ENCODE measurements around the gene SLC22A15. TPM values are rescaled to one million over a fixed set of nuclear protein-coding genes. Genes with fewer than 3 reads are reported as not detected.
A peak's percentile ranks its signal among the peaks of the same experiment; 100 is the strongest.

SLC22A15 gene
- total RNA-seq, 1 experiment from 2014 or later: 0.16 TPM

DNA sequence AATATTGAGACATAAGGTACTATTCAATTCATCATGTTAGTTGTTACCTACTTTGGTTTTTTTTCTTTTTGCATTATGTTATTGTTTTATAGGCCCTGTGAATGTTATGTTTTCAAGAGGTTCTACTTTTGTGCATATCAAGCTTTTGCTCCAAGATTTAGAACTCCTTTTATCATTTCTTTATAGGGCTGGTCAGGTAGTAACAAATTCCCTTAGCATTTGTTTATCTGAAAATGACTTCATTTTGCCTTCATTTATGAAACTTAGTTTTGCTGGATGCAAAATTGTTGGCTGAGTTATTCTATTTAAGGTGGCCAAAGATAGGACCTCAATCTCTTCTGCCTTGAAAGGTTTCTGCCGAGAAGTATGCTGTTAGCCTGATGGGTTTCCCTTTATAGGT lies 113.6 kb downstream of the SLC22A15 start:
- intact Hi-C loops (cut with micrococcal nuclease; ENCODE audit: unreplicated experiment): no loop called here
- Histone ChIP-seq H3K4me3 (ENCODE audit: low read depth, low read length) (no peak overlapping the region), H3K27me3 (replicated peaks; ENCODE audit: control insufficient read depth, insufficient read depth, low read length) (no peaks in the 10 kb centered on the region), H3K9me3 (0 out of 2 replicates have a peak, but pooled peaks cover under 1% of the 10 kb centered on the region), H3K4me1 (no peaks in the 10 kb centered on the region), H3K36me3 (ENCODE audit: control insufficient read depth, insufficient read depth, low read length) (no peaks in the 10 kb centered on the region)
- CTCF ChIA-PET: no interaction called here
- Mint-ChIP-seq H3K27me3 (ENCODE audit: insufficient read depth, unreplicated experiment) (no peaks in the 10 kb centered on the region), H3K9me3 (ENCODE audit: unreplicated experiment) (peaks cover 23% of the 10 kb centered on the region), H3K4me1 (ENCODE audit: low read depth, unreplicated experiment) (peaks cover 4% of the 10 kb centered on the region), H3K4me3 (ENCODE audit: unreplicated experiment) (no peak overlapping the region), H3K27ac (ENCODE audit: unreplicated experiment) (no peak overlapping the region), H3K36me3 (ENCODE audit: insufficient read depth, unreplicated experiment) (no peaks in the 10 kb centered on the region)
- TF ChIP-seq, protein P1, sequence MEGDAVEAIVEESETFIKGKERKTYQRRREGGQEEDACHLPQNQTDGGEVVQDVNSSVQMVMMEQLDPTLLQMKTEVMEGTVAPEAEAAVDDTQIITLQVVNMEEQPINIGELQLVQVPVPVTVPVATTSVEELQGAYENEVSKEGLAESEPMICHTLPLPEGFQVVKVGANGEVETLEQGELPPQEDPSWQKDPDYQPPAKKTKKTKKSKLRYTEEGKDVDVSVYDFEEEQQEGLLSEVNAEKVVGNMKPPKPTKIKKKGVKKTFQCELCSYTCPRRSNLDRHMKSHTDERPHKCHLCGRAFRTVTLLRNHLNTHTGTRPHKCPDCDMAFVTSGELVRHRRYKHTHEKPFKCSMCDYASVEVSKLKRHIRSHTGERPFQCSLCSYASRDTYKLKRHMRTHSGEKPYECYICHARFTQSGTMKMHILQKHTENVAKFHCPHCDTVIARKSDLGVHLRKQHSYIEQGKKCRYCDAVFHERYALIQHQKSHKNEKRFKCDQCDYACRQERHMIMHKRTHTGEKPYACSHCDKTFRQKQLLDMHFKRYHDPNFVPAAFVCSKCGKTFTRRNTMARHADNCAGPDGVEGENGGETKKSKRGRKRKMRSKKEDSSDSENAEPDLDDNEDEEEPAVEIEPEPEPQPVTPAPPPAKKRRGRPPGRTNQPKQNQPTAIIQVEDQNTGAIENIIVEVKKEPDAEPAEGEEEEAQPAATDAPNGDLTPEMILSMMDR (IDR thresholded peaks at IDR 0.05; ENCODE audit: insufficient read depth in 1 of 2, low read depth in 1 of 2, low read length in 1 of 2, severe bottlenecking in 1 of 2, unreplicated experiment in 1 of 2): no peak
- BruUV-seq (replicated peaks): no TSS peak
- DNase-seq: no peak
- POLR2A ChIA-PET: no interaction called here

DNA sequence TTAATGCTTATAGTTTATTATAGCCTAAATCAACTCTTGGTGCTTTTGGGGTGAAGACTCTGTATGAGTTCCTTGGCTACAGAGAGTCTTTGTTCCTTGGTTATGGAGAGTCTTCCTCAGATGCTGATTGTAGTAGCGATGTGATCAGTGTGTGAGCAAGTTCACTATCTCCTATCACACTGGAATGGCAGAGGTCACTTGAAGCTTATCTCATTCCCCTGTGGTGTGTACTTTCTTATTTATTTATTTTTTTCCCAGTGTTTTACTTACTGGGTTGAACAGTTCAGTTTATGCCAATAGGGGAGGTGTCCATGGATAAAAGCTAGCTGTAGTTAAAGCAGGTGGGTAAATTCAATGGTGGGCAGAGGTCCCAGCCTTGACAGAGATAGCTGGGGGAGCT lies 114.8 kb downstream of the SLC22A15 start:
- peaks cover 23% of the 10 kb centered on the region for H3K9me3 Mint-ChIP-seq (ENCODE audit: unreplicated experiment)
- H3K4me1 Mint-ChIP-seq (ENCODE audit: low read depth, unreplicated experiment): peaks cover 4% of the 10 kb centered on the region
- no peaks in the 10 kb centered on the region for H3K36me3 Mint-ChIP-seq (ENCODE audit: insufficient read depth, unreplicated experiment)
- no peak overlapping the region for H3K4me3 Mint-ChIP-seq (ENCODE audit: unreplicated experiment)
- CTCF ChIA-PET: no interaction called here
- no peak overlapping the region for H3K27ac Mint-ChIP-seq (ENCODE audit: unreplicated experiment)
- TF ChIP-seq, protein P1 (IDR thresholded peaks at IDR 0.05; ENCODE audit: insufficient read depth in 1 of 2, low read depth in 1 of 2, low read length in 1 of 2, severe bottlenecking in 1 of 2, unreplicated experiment in 1 of 2): no peak
- BruUV-seq (replicated peaks): no TSS peak
- H3K27me3 ChIP-seq (replicated peaks; ENCODE audit: control insufficient read depth, insufficient read depth, low read length): no peaks in the 10 kb centered on the region
- H3K4me3 ChIP-seq (ENCODE audit: low read depth, low read length): no peak overlapping the region
- no peaks in the 10 kb centered on the region for H3K36me3 ChIP-seq (ENCODE audit: control insufficient read depth, insufficient read depth, low read length)
- POLR2A ChIA-PET: no interaction called here
- 0 out of 2 replicates have a peak, but pooled peaks cover 8% of the 10 kb centered on the region for H3K9me3 ChIP-seq
- H3K4me1 ChIP-seq: no peaks in the 10 kb centered on the region
- intact Hi-C loops (cut with micrococcal nuclease; ENCODE audit: unreplicated experiment): no loop called here
- no peak for DNase-seq
- no peaks in the 10 kb centered on the region for H3K27me3 Mint-ChIP-seq (ENCODE audit: insufficient read depth, unreplicated experiment)

DNA sequence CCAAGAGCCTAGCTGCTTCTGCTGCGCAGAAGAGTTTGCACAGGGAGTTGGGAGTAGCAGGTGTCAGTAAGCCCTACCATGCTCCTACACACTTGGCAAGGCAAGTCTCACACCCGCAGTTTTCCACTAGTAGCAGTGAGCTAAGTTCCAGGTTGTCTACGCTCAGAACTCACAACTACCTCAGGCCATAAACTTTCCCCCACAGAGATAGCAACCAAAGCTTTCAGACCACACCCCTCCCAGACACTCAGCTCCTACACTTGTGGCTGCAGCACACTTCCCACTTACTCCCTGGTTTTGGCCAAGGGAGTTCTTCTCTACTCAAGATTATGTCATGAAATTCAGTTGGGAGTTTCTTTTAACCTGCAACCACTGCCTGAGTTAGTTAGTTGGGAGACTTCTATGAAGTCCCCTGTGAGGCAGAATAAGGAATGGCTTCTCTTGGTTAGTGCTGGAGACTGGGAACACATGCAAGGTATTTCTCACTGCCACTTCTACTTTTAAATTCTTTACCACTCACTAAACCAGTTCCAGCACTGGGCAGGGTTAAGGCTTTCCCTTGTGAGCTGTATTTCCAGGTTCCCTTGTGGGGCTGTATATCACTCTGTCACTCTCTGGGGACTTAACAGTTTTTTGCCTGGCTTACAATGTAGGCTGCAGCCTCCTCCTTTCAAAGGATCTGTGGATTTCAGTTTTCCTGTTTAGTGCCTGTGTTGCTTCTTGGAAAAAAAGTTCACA lies 116.6 kb downstream of the SLC22A15 start:
- CTCF ChIA-PET: no interaction called here

More for the DNA sequence above, 116.6 kb downstream of the SLC22A15 start:
- BruUV-seq (replicated peaks): no TSS peak
- intact Hi-C loops (cut with micrococcal nuclease; ENCODE audit: unreplicated experiment): no loop called here
- TF ChIP-seq, protein P1 (IDR thresholded peaks at IDR 0.05; ENCODE audit: insufficient read depth in 1 of 2, low read depth in 1 of 2, low read length in 1 of 2, severe bottlenecking in 1 of 2, unreplicated experiment in 1 of 2): no peak
- H3K9me3 Mint-ChIP-seq (ENCODE audit: unreplicated experiment): peaks cover 31% of the 10 kb centered on the region
- no peak overlapping the region for H3K4me3 Mint-ChIP-seq (ENCODE audit: unreplicated experiment)
- no peaks in the 10 kb centered on the region for H3K36me3 Mint-ChIP-seq (ENCODE audit: insufficient read depth, unreplicated experiment)
- POLR2A ChIA-PET: no interaction called here
- H3K4me1 Mint-ChIP-seq (ENCODE audit: low read depth, unreplicated experiment): peaks cover 4% of the 10 kb centered on the region
- Histone ChIP-seq H3K4me1 (no peaks in the 10 kb centered on the region), H3K27me3 (replicated peaks; ENCODE audit: control insufficient read depth, insufficient read depth, low read length) (no peaks in the 10 kb centered on the region), H3K9me3 (0 out of 2 replicates have a peak, but pooled peaks cover 8% of the 10 kb centered on the region), H3K4me3 (ENCODE audit: low read depth, low read length) (no peak overlapping the region), H3K36me3 (ENCODE audit: control insufficient read depth, insufficient read depth, low read length) (no peaks in the 10 kb centered on the region)
- peak overlapping the region; percentile 67 for H3K27ac Mint-ChIP-seq (ENCODE audit: unreplicated experiment)
- H3K27me3 Mint-ChIP-seq (ENCODE audit: insufficient read depth, unreplicated experiment): no peaks in the 10 kb centered on the region
- no peak for DNase-seq

Measured in Caco-2 (cell line).